Activated CD8-positive, alpha-beta memory T cell treated with anti-CD3 and anti-CD28 coated beads for 1 hour (primary cell): ENCODE measurements around the gene DDRGK1.
A peak's percentile ranks its signal among the peaks of the same experiment; 100 is the strongest.

ENCODE experiments used
- DNase-seq, 2 donors: peaks; one replicate each; pipeline ENCODE4 v3.0.0-alpha.2; 2020; ENCODE audit warnings: low read depth in 1 of 2; ENCODE audit errors: extremely low read depth in 1 of 2

DDRGK1 gene

DNA sequence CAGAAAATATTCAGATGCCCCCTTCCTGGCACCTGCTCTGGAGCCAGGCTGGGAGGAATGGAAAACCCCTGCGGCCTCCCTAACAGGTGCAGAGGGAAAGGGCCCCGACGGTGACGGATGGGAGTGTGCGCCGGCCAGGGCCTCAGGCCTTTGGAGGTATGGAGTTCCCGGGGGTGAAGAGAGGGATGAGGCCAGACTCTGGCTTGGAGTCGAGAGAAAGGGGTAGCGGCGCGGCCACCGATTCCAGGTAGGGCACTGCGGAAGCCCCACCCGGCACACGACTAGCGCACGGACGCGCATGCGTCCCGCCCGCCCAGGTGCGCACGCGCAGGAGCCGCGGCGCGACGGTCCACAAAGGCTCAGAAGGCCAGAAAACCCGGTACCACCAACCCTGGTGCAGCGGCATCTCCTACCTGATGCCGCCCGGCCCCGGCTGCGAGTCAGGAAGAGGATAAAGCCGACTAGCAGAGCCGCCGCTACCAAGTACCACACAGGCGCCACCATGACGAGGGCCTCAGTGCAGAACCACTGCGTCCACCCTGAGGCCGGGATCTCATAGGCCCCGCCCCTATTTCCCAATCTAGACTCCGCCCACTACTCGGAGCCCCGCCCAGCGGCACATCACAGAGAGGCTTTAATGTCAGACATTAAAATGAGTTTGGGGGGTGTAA lies at the start of gene DDRGK1:
Gene DDRGK1, minus strand, starts transcription at position 559 of the 671 bp plus-strand sequence. Its CDS starts 55 bp downstream, at position 504.
- peak; percentile 72 to 83 for DNase-seq

DNA sequence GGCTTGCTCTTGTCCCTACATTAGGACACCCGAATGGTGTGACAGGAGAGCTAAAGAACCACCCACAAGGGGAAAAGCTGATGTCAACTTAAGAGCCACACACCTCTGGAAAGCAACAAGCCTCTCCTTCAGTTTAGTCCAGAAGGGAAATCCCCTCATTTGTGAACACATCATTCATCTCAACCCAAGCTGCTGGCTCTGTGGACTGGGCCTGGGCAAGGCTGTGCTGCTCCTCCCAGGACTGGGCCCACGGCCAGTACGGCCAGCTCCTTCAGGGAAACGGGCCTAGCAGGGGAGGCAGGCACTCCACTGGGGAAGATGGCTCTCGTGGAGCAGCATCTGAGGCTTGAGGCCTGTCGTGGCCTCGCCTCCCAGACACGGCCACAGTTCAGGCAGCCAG lies 47.3 kb upstream of the DDRGK1 start:
- no peak for DNase-seq

- DNase-seq: no peak
Measured at GRCh38 chr20:3250091-3250504, 45.6 kb upstream of the DDRGK1 start.

DNA sequence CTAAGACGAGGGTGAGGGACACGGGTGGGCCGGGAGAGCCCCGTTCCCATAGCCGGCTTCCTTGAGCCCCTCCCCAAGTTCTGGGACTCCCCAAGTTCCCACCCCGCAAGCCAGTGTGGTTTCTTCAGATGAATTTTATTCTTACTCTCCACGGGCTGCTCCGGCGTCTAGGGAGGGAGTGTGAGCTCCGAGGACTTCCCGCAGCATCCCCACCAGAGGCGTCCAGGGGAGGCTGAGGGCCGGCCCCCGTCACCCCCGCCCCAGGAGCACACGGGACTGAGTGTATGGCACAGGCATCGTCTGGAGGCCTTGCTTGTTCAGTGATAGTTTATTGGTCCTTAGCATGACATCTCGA lies 44.5 kb upstream of the DDRGK1 start:
- DNase-seq: no peak

DNA sequence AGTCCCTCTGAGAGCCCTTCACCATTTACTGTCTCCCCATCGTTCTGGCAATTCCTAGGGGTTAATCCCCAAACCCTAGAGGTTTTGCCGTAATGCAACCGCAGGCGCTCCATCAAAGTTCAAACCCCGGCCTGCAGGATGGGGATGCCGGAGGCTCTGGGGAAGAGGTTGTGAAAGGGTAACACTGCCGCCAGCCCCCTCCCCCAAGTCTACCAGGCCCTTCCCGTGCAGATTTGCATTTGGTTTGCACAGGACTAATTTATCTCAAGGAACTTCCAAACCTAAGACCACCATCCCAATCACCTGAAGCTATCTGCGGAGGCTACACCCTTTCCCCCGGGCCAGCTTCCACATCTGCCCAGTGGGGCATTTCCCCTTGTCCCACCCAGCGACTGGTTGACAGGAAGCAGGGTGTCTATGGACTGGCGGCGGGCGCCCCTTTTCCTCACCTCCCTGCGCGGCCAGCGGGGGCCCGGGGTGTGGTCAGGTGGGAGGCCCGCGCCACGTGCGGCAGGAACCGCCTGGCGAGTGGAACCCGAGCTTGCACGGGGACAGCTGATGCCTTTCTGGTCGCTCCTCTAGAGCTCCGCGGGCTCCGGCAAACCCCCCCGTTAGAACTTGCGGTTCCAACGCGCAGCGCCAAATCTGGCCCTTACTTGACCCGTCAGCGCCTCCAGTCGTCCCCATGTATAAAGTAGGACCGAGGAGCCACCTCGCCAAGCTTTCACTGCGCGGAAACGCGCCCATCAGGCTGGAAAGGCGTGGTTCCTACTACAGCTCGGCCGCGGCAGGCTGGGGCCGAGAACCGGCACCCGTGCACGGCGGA lies 43.9 kb upstream of the DDRGK1 start:
- no peak for DNase-seq

DNA sequence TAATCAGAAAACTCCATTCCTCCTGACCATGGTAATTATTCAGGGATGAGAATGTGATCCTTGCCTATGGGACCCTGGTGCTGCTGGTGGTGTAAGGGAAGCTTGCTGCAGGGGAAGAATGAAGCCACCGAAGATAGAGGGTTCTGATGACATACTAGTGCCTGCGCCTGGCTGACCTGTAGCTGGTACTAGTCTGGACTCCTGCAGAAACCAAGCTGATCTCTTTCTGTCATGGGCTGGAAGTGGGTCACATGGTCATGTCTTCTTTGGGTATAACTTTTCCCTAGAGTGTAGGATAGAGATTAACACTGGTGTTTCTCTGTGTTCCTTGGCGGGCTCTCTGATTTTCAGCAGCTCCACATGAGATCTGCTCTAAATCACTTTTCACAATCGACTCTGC lies 43.2 kb upstream of the DDRGK1 start:
- no peak for DNase-seq

GRCh38 chr20:3246682-3247081 lies 42.2 kb upstream of the DDRGK1 start:
- DNase-seq: no peak

DNA sequence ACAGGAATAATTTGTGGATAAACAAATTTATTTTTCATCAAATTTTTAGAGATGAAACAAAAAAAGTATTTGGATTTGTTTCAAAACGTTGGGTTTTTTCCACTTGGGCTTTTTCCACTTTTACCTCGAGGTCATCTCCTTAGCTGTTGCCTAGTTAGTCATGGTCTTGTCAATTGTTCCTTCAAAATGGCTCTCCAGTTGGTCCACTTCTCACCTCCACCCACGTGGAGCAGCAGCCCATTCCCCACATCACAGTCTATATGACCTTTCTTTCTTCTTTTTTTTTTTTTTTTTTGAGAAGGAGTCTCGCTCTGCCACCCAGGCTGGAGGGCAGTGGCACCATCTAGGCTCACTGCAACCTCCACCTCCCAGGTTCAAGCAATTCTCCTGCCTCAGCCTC lies 41.2 kb upstream of the DDRGK1 start:
- no peak for DNase-seq

GRCh38 chr20:3245156-3245555 lies 40.7 kb upstream of the DDRGK1 start:
- DNase-seq: no peak

DNA sequence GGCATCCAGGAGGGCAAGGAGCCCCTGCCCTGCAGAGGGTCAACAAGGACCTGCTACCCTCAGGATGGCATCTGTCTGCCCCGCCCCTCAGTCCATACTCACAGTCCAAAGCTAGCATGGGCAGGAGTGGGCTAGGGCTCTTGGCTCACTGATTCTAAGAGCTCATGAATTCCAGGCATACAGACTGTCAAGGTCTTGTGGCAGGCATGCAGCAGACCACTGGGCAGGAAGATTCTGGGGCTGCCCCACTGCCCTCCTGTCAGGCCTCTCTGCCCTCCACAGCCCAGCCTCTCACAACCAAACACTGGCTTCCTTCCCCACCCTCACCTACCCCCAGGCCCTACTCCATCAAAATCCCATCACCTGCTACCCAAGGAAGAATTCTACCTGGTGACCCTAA lies 40.1 kb upstream of the DDRGK1 start:
- no peak for DNase-seq

- no peak for DNase-seq
Measured at GRCh38 chr20:3243718-3244358, 39.4 kb upstream of the DDRGK1 start.

- DNase-seq: no peak
Measured at GRCh38 chr20:3242172-3242692, 37.8 kb upstream of the DDRGK1 start.

DNA sequence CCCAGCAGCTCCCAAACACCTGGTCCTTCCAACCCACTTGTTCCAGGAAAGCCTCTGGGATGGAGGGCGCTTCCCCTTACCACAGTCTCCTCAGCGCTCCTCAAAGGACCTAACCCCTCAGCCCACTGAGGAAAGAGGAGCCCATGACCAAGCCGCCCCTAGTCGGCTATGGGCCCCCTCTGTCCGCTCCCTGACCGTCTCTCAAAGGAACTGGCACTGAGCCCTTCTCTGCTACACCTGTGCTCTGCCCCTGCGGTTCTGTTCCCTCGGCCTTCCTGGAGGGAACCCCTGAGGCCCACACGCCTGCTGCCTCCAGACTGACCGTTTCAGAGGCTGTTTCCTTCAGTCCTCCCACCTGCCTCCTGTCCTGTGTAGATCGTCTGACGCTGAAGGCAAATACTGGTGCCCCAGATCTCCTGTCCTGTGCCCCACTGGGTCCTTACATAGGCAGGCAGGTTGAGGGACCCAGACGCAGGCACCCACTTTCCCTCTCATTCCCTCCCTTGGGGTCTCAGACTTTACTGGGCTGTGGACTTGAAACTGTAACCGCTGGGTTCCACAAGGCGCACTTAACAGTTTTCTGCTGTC lies 36.4 kb upstream of the DDRGK1 start:
- no peak for DNase-seq

GRCh38 chr20:3239867-3240775 lies 35.6 kb upstream of the DDRGK1 start:
- no peak for DNase-seq

DNA sequence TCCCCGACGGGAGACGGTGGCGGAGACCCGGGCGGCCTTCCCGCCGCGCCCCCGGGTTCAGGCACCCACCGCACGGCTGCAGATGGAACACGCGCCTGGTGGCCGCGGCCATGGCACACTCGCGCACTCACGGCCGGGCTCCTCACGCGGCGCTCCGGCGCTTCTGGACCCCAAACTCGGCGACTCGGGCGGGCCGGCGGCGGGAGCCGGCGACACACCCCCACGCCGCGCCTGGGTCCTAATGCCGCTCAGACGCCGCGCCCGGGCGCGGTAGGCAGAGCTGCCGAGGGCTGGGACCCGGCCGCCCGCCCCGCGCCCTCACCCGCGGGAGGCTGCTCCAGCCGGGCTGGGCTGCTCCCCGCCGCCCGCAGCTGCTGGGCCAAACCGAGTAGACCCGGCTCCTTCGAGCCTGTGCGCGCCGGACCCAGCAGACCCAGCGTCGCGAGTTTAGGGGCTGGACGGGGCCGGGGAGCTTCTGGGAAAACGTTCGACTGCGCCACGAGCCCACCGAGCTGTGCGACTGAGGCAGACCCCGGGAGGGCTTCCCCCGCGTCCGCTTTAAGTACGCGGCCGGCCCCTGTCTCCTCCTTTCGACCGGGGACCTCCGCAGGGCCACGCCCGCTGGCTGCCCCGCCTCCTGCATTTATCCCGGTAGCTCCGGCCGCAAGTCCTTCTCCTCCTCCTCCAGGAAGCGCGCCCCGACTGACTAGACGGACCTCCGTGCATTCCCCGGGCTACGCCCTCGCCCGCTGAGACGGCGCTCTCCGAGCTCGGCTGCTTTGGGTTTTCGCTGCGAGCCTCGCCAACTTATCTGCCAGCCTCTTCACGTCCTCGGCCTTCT lies 34.8 kb upstream of the DDRGK1 start, which contains the start of gene SLC4A11:
Gene SLC4A11, minus strand, starts transcription at position 165 of the 841 bp plus-strand sequence. Its CDS starts 53 bp downstream, at position 112.
- no peak for DNase-seq

- no peak for DNase-seq
Measured at GRCh38 chr20:3238616-3239025, 34.1 kb upstream of the DDRGK1 start.

DNA sequence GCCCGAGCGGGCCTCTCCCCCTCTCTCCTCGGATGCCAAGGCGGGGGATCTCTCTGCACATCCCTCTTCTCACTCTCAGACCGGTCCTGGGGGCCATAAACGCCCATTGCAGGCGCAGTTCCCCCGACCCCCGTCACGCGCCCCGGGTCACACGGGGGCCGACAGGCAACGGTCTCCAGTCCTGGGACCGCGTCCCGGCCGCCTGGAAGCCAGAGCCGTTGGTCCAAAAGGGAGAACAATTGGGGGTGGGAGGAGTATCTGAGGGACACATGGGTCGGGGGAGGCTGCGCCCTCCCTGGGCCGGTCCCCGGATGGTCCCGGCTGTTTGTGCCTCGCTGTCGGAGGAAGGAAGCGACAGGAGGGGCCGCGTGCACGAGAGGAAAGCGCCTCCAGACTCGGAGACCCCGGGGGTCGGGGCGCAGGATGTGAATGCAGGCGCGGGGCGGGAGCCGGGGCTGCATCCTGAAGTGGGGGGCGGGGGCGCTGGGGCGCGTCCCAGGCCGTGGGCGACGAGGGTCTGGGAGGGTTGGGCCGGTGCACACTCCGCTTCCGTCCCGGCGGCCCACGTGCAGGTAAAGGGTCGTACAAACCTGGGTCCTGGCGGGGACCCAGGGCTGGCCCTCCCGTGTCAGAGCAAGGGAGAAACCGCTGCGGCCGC lies 33.6 kb upstream of the DDRGK1 start:
- no peak for DNase-seq

- DNase-seq: no peak
Measured at GRCh38 chr20:3237011-3237957, 32.8 kb upstream of the DDRGK1 start.
